ENCODE data around the gene EIF4A2.
"Not testable (repeated sequence)": the region's sequence is repeated elsewhere in the genome, so short reads cannot be mapped to it uniquely, and the experiment has no call there.

EIF4A2 gene

DNA sequence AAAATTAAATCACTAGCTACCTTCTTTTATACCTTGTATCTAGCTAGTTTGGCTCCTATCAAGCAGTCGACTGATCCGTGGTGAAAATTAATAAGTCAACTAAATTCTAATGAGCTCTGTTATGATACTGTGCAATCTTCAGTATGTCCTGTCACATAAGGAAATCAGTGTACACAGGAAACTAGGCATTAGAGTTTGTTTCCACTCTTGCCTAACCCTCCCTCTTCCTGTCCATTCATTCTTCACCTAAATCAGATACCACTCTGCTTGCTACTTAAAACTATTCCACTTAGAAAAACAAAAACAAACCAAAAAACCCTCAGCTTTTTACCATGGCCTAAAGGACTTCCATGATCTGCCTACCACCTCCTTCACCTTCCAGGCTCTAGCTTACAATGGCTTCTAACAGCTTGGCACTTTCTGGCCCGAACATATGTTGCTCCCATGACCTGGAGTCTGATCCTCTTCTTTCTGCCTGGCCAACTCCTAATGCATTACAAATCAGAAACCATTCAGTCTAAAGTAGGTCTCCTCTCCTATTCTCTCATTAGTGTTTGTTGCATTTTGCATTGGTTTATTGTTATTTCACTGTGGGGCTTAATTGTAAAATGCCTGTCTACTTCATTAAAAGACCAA is 15.0 kb downstream of the EIF4A2 start:
- no peak overlapping the region for H3K27ac Mint-ChIP-seq
- H3K9me3 Mint-ChIP-seq, result no peaks in the 10 kb centered on the region
- peaks cover 35% of the 10 kb centered on the region for H3K36me3 Mint-ChIP-seq
- no peaks in the 10 kb centered on the region for H3K27me3 Mint-ChIP-seq
- H3K4me3 Mint-ChIP-seq, result no peak overlapping the region
- no peak for ATAC-seq
- peaks cover 6% of the 10 kb centered on the region for H3K4me1 Mint-ChIP-seq

DNA sequence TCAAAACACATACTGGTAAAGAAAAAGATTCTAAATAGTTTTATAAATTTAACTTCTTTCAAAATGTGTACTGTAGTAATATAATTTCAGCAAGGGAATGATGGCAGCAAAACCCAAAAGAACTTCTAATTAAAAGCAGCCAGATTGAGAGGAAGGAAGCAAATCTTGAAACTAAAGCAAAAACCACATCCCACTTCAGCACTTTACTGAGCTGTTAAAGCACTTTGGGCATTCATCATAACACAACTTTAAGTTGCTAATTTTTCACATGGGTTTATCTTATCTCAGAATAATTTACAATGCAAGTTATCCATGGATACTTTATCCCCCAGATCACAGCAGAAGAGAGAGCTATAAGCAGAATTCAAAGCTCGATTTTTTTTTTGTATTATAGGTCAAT is 16.9 kb downstream of the EIF4A2 start:
- no peak for ATAC-seq
- H3K4me3 Mint-ChIP-seq, result no peak overlapping the region
- H3K9me3 Mint-ChIP-seq, result no peaks in the 10 kb centered on the region
- H3K36me3 Mint-ChIP-seq, result peaks cover 21% of the 10 kb centered on the region
- H3K27me3 Mint-ChIP-seq, result no peaks in the 10 kb centered on the region
- H3K4me1 Mint-ChIP-seq, result peaks cover 9% of the 10 kb centered on the region
- H3K27ac Mint-ChIP-seq, result no peak overlapping the region

DNA sequence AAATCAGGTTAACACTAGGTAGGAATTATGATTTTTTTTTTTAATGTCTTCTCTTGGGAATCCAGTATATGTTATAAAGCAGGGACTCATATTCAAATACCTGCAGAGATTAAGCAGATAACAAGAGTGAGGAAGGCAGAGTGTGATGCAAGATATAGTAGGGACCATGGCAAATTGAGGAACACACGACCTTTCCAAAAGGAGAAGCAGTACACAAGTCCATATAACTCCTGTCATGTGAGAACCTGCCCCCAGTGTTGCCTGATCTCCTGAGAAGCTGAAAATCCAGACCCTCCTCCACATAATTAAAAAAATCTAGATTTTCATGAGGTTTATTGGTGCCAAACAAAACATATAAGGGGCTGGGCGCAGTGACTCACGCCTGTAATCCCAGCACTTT is 19.3 kb downstream of the EIF4A2 start:
- ATAC-seq, result no peak
- H3K9me3 Mint-ChIP-seq, result no peaks in the 10 kb centered on the region
- H3K27ac Mint-ChIP-seq, result no peak overlapping the region
- no peaks in the 10 kb centered on the region for H3K27me3 Mint-ChIP-seq
- H3K4me1 Mint-ChIP-seq, result peaks cover 17% of the 10 kb centered on the region
- H3K36me3 Mint-ChIP-seq, result peaks cover 8% of the 10 kb centered on the region
- H3K4me3 Mint-ChIP-seq, result no peak overlapping the region

DNA sequence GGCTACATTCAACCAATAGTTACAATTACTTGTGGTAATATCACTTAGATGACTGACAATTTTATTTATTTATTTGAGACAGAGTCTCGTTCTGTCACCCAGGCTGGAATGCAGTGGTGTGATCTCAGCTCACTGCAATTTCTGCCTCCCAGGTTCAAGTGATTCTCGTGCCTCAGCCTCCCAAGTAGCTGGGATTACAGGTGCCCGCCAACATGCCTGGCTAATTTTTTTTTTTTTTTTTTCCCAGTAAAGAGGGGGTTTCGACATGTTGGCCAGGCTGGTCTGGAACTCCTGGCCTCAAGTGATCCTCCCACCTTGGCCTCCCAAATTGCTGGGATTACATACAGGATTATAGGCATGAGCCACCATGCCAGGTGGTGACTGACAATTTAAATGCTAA is 20.1 kb downstream of the EIF4A2 start:
- not testable (repeated sequence) for H3K4me3 Mint-ChIP-seq, H3K27ac Mint-ChIP-seq, H3K36me3 Mint-ChIP-seq, H3K9me3 Mint-ChIP-seq, ATAC-seq, H3K27me3 Mint-ChIP-seq
- H3K4me1 Mint-ChIP-seq, result peaks cover 14% of the 10 kb centered on the region

DNA sequence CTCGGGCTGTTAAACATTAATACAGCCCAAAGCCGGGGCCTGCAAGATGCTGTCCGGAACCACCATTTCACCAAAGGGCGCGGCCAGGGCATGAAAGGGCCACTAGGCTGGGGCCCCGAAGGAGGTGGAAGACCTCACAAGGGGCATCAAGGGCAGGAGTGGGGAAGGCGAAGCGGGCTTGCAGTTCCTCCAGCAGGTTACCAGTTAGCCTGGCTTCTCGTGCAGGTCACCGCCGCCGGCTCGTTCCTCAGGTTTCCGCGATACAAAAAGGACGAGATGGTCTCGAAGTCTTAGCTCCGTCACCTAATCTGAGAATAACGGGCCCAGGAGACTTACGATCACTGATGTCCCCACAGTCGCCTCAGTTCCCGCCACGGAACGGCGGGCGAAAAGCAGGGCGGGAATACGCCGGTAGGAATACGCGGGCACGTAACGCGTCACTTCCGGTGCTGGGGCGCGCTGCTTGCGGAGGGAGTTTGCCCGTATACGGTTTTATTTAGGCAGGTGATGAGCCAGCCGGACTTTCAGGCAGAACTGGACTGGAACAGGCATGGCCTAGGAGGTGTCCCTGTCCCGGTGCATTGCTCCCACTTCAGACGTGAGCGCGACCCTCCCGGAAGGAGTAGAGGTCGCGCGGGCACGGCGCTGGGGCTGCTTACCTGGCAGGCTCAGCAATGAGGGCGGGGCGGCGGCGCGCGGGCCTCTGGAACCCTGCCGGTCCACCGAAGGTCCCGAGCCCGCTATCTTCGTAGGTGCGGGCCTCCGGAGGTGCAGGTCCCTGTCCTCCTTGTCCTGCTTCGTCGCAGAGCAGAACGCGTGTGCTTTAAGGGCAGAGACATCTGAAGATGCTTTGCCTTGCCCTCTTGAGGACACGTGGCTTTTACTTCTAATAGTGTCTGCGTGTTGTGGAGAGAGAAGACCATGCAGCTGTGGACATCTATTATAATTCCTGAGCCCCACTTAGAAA is 23.0 kb downstream of the EIF4A2 start, which contains the start of gene RFC4:
TSS of gene RFC4 (minus strand) at position 394 of the 967 bp plus-strand sequence. CDS start 1,769 bp downstream, outside the sequence.
- Mint-ChIP-seq H3K9me3 (no peaks in the 10 kb centered on the region), H3K36me3 (no peaks in the 10 kb centered on the region), H3K4me1 (peaks cover 11% of the 10 kb centered on the region), H3K4me3 (peak within 1 kb of the TSS; percentile 90), H3K27me3 (no peaks in the 10 kb centered on the region), H3K27ac (peak within 1 kb of the TSS; percentile 86)
- peak; percentile 96 for ATAC-seq

DNA sequence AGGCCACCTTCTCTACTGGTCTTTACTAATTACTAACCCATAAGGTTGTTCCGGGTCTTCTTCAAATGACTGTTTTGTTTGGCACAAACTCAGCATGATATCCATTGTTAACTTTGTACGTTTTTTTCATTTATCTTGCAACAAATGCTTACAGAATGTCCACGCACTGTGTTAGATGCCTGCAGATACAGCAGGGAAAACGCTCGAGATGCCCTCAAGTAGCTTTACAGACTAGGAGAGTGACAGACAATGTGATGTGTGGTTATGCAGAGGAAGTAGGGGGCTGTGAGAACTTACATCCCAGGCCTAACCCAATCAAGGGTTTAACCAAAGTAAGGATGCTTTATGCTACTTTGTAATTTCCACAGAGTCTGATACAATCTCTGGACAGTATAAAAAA is 23.9 kb downstream of the EIF4A2 start:
- Mint-ChIP-seq H3K9me3 (no peaks in the 10 kb centered on the region), H3K36me3 (no peaks in the 10 kb centered on the region), H3K27me3 (no peaks in the 10 kb centered on the region), H3K27ac (peak overlapping the region; percentile 86), H3K4me1 (peaks cover 11% of the 10 kb centered on the region), H3K4me3 (peak overlapping the region; percentile 90)
- ATAC-seq, result no peak

DNA sequence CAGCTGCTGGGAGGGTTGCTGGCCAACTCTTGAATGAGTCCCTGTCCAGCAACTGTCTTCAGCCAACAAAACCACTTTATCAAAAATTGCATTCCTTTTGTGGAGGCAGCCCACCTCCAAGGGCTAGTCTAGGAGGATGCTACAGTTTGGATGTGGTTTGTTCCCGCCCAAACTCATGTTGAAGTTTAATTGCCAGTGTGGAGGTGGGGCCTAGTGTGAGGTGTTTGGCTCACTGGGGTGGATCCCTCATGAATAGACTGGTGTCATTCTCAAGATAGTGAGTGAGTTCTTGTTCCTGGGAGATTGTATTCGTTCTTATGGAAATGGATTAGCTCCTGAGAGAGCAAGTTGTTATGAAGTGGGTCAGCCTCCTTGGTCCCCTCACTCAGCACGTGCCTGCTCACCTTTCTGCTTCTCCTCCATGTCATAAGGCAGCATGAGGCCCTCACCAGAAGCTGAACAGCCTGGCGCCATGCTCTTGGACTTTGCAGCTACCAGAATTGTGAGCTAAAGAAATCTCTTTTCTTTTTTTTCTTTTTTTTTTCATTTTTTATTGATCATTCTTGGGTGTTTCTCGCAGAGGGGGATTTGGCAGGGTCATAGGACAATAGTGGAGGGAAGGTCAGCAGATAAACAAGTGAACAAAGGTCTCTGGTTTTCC is 27.1 kb downstream of the EIF4A2 start:
- H3K27ac Mint-ChIP-seq, result no peak overlapping the region
- no peaks in the 10 kb centered on the region for H3K27me3 Mint-ChIP-seq
- peaks cover 7% of the 10 kb centered on the region for H3K4me1 Mint-ChIP-seq
- ATAC-seq, result no peak
- H3K9me3 Mint-ChIP-seq, result no peaks in the 10 kb centered on the region
- no peaks in the 10 kb centered on the region for H3K36me3 Mint-ChIP-seq
- H3K4me3 Mint-ChIP-seq, result no peak overlapping the region

DNA sequence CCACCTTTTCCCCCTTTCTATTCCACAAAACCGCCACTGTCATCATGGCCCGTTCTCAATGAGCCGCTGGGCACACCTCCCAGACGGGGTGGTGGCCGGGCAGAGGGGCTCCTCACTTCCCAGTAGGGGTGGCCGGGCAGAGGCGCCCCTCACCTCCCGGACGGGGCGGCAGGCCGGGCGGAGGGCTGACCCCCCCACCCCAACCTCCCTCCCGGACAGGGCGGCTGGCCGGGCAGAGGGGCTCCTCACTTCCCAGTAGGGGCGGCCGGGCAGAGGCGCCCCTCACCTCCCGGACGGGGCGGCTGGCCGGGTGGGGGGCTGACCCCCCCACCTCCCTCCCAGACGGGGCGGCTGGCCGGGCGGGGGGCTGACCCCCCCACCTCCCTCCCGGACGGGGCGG is 27.9 kb downstream of the EIF4A2 start:
- not testable (repeated sequence) for H3K4me3 Mint-ChIP-seq, H3K27me3 Mint-ChIP-seq, H3K27ac Mint-ChIP-seq, H3K4me1 Mint-ChIP-seq, ATAC-seq, H3K36me3 Mint-ChIP-seq, H3K9me3 Mint-ChIP-seq

DNA sequence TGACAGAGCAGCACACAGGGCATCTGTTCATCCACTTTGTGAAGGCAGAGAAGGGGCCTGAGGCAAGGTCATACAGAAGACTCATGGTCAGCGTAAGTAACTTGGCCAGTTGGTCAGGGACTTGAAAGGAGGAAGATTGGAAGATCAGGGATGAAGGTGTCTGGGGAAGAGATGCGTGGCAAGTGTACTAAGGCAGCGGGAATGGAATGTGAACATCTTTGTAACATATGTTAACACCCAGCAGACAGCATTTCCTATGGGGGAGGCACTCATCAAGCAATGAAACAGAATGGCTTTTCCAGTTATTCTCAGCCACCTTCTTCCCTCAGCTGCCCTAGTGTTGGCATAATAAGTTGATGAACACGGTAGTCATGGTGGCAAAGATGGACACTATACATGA is 30.7 kb downstream of the EIF4A2 start:
- H3K36me3 Mint-ChIP-seq, result no peaks in the 10 kb centered on the region
- H3K4me1 Mint-ChIP-seq, result no peaks in the 10 kb centered on the region
- H3K4me3 Mint-ChIP-seq, result no peak overlapping the region
- no peak for ATAC-seq
- H3K27ac Mint-ChIP-seq, result no peak overlapping the region
- H3K9me3 Mint-ChIP-seq, result no peaks in the 10 kb centered on the region
- H3K27me3 Mint-ChIP-seq, result no peaks in the 10 kb centered on the region

DNA sequence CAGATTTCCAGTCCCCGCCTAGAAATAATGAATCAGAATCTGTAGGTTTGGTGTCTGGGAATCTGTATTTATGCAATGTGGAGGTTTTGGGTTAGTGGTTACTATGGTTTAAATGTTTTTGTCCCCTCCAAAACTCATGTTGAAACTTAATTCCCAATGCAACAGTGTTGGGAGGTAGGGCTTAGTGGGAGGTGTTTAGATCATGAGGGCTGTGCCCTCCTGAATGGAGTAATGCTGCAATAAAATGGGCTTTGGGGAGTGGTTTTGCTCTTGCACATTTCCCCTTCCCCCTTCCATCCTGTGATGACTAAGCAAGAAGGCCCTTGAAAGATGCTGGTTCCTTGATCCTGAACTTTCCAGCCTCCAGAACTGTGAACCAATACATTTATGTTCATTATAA is 32.1 kb downstream of the EIF4A2 start:
- Mint-ChIP-seq H3K36me3 (no peaks in the 10 kb centered on the region), H3K27ac (no peak overlapping the region), H3K4me3 (no peak overlapping the region), H3K9me3 (no peaks in the 10 kb centered on the region), H3K27me3 (no peaks in the 10 kb centered on the region), H3K4me1 (no peaks in the 10 kb centered on the region)
- ATAC-seq, result no peak

DNA sequence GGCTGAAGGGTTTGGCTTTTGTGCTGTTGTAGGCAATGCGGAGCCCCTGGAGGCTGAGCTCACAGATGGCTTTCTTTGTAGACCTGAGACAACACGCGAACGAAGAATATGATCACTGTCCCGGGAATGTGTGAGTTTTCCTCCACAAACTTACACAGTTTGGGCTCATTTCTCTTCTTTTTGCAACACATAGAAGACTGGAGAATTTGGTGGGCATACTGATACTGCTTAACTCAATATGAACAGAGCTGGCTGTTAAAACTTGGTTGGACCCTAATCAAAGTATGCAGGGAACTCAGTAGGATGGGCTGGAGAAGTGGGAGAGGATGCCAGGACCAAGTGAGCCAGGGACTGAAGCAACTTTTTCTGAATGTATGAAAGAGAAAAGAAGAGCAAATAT is 35.1 kb downstream of the EIF4A2 start:
- Mint-ChIP-seq H3K9me3 (no peaks in the 10 kb centered on the region), H3K27ac (no peak overlapping the region), H3K4me3 (no peak overlapping the region), H3K36me3 (no peaks in the 10 kb centered on the region), H3K27me3 (no peaks in the 10 kb centered on the region), H3K4me1 (no peaks in the 10 kb centered on the region)
- no peak for ATAC-seq

DNA sequence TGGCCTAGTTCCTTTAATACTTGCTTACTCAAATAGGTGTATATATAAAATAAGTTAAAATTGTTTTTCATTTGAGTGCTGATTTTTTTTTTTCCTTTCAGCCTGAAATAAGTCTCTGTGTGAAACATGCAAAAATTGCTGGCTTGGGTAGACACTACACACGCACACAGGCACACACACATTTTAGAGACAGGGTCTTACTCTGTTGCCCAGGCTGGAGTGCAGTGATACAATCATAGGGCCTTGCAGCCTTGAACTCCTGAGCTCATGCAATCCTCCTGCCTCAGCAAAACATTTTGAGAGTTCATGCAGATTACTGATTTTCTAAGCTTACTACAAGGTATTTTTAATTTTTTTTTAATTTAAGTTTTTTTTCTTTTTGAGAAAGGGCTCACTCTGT is 35.6 kb downstream of the EIF4A2 start:
- no peak overlapping the region for H3K4me3 Mint-ChIP-seq
- no peaks in the 10 kb centered on the region for H3K27me3 Mint-ChIP-seq
- ATAC-seq, result no peak
- no peaks in the 10 kb centered on the region for H3K36me3 Mint-ChIP-seq
- H3K27ac Mint-ChIP-seq, result no peak overlapping the region
- H3K9me3 Mint-ChIP-seq, result no peaks in the 10 kb centered on the region
- no peaks in the 10 kb centered on the region for H3K4me1 Mint-ChIP-seq

DNA sequence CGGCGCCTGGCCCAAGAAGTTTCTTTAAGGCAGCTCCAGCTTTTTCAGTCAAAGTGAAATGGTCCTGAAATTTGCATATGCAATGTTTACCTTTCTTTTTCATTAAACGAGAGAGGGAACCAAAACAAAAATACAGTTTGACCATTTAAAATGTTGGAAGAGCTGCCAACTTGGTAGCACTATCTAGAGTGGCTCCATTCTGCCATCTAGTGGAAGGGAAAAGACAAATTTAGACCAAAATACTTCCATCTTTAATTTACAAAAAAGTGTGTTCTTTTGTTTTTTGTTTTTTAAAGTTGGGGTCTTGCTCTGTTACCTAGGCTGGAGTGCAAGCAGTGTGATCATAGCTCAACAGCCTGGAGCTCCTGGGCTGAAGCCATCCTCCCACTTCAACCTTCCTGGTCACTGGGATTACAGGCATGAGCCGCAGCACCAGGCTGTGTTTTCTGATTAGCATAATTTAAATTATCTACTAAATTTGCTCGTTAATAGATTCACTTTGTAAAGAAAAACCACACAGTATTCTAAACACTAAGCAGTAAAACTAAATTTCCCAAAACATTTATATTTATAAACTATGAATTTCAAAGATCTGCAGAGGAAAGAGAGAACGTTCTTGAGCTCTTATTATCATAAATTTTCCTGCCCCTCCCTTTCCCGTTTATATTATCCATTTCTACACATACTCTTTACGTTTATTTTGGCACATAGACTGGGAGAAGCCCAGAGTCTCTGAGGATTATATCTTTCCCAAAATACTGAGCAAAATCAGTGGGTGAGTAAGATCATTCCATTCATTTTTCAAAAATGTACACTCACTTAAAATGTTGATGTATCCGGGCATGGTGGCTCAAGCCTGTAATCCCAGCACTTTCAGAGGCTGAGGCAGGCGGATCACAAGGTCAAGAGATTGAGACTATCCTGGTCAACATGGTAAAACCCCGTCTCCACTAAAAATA is 38.3 kb downstream of the EIF4A2 start:
- no peaks in the 10 kb centered on the region for H3K9me3 Mint-ChIP-seq
- no peak for ATAC-seq
- peaks cover 26% of the 10 kb centered on the region for H3K27me3 Mint-ChIP-seq
- H3K27ac Mint-ChIP-seq, result no peak overlapping the region
- H3K4me1 Mint-ChIP-seq, result peaks cover 23% of the 10 kb centered on the region
- H3K4me3 Mint-ChIP-seq, result no peak overlapping the region
- no peaks in the 10 kb centered on the region for H3K36me3 Mint-ChIP-seq

DNA sequence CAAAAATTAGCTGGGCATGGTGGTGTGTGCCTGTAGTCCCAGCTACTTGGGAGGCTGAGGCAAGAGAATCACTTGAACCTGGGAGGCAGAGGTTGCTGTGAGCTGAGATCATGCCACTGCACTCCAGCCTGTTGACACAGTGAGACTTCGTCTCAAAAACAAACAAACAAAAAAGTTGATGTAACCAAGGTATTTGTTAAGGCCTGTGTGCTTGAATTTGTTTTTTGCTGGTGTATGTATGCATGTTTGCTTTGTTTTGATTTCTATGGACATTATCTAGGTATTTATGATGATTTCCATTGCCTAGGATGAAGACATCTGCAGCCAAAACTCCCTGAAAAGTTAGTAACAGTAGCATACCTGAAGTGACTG is 39.0 kb downstream of the EIF4A2 start:
- not testable (repeated sequence) for H3K36me3 Mint-ChIP-seq, H3K27ac Mint-ChIP-seq, H3K4me3 Mint-ChIP-seq, ATAC-seq, H3K9me3 Mint-ChIP-seq
- peaks cover 25% of the 10 kb centered on the region for H3K4me1 Mint-ChIP-seq
- H3K27me3 Mint-ChIP-seq, result peaks cover 28% of the 10 kb centered on the region

DNA sequence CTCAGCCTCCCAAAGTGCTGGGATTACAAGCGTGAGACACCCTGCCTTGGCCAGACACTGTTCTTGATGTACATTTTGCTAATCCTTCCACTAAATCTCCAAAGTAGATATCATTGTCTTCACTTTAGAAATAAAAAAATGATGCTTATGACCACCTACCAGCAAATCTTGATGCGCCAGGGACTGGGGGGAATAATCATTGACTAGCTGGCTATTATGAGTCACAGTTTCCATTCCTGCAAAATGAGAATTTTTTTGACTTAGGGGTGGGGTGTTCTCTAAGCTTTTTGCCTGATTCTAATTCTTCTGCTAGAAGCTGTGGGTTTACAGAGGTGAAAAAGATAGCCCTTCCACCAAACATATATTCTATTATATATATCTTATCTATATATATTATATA is 40.0 kb downstream of the EIF4A2 start:
- Mint-ChIP-seq H3K4me1 (peaks cover 25% of the 10 kb centered on the region), H3K9me3 (no peaks in the 10 kb centered on the region), H3K36me3 (no peaks in the 10 kb centered on the region), H3K27me3 (peaks cover 34% of the 10 kb centered on the region), H3K4me3 (no peak overlapping the region), H3K27ac (no peak overlapping the region)
- ATAC-seq, result no peak

All from stimulated activated memory B cell treated with anti-CD40 and anti-IgM and Interleukin-4, amounts not matched to agents 10 μg/mL and 1 μg/mL and 100 μg/mL, for 72 hours (primary cell).